Activated CD4-positive, alpha-beta T cell treated with anti-CD3 and anti-CD28 coated beads, Interleukin-2, amount 50 U/mL, for 4 hours (primary cell): ENCODE measurements around the gene CD96.

Source experiments
- DNase-seq, 2 experiments: peaks; one replicate each; pipeline ENCODE4 v3.0.0-alpha.2; 2020

The CD96 gene

GRCh38 chr3:111566844-111567243 lies 24.8 kb downstream of the CD96 start:
- DNase-seq = no peak

- DNase-seq = no peak
Measured at GRCh38 chr3:111568355-111568754, 26.4 kb downstream of the CD96 start.

- no peak for DNase-seq
Measured at GRCh38 chr3:111568911-111569310, 26.9 kb downstream of the CD96 start.

GRCh38 chr3:111570404-111571030 lies 28.5 kb downstream of the CD96 start:
- DNase-seq = no peak

GRCh38 chr3:111571282-111571681 lies 29.3 kb downstream of the CD96 start:
- no peak for DNase-seq

GRCh38 chr3:111571907-111572460 lies 30.0 kb downstream of the CD96 start:
- peak; percentile 22 to 30 for DNase-seq

GRCh38 chr3:111577113-111577512 lies 35.1 kb downstream of the CD96 start:
- no peak for DNase-seq

- no peak for DNase-seq
Measured at GRCh38 chr3:111577798-111578685, 36.0 kb downstream of the CD96 start.

GRCh38 chr3:111578867-111579266 lies 36.9 kb downstream of the CD96 start:
- DNase-seq = no peak

GRCh38 chr3:111579495-111579894 lies 37.5 kb downstream of the CD96 start:
- DNase-seq = no peak

GRCh38 chr3:111581403-111582119 lies 39.6 kb downstream of the CD96 start:
- no peak for DNase-seq

- no peak for DNase-seq
Measured at GRCh38 chr3:111582120-111582474, 40.1 kb downstream of the CD96 start.

- no peak for DNase-seq
Measured at GRCh38 chr3:111584744-111585143, 42.7 kb downstream of the CD96 start.

GRCh38 chr3:111585217-111585616 lies 43.2 kb downstream of the CD96 start:
- no peak for DNase-seq

- DNase-seq = no peak
Measured at GRCh38 chr3:111588527-111588926, 46.5 kb downstream of the CD96 start.

GRCh38 chr3:111589303-111590142 lies 47.5 kb downstream of the CD96 start:
- no peak for DNase-seq

- DNase-seq = no peak
Measured at GRCh38 chr3:111590143-111590491, 48.1 kb downstream of the CD96 start.

GRCh38 chr3:111591555-111591954 lies 49.6 kb downstream of the CD96 start:
- no peak for DNase-seq

GRCh38 chr3:111592143-111592542 lies 50.1 kb downstream of the CD96 start:
- DNase-seq = no peak

GRCh38 chr3:111592936-111593335 lies 50.9 kb downstream of the CD96 start:
- no peak for DNase-seq

GRCh38 chr3:111593666-111594065 lies 51.7 kb downstream of the CD96 start:
- DNase-seq = no peak

GRCh38 chr3:111594205-111594604 lies 52.2 kb downstream of the CD96 start:
- no peak for DNase-seq

GRCh38 chr3:111594781-111595180 lies 52.8 kb downstream of the CD96 start:
- no peak for DNase-seq
